GM19025 (cell line): Measurements from ENCODE around the gene OR14C36.
"Not testable (repeated sequence)": the region's sequence is repeated elsewhere in the genome, so short reads cannot be mapped to it uniquely, and the experiment has no call there.

Experiments used
- ATAC-seq: cut with Tn5 transposase; IDR thresholded peaks from one replicate; pipeline ENCODE4 v1.9.1; 2021; ENCODE audit warnings: mild to moderate bottlenecking, low read depth, moderate library complexity; ENCODE audit not compliant: unreplicated experiment

OR14C36 gene

GRCh38 chr1:248348475-248348874, at the start of gene OR14C36:
OR14C36 (plus strand) TSS chr1:248348775; CDS start chr1:248348775, 0 bp downstream.
- no peak for ATAC-seq

GRCh38 chr1:248303324-248303723, 45.3 kb upstream of the OR14C36 start, which contains the start of gene OR2T12:
OR2T12 (minus strand) TSS chr1:248303424; CDS start chr1:248295578, 7,846 bp downstream.
- no peak for ATAC-seq

GRCh38 chr1:248305672-248306071, 42.9 kb upstream of the OR14C36 start:
- not testable (repeated sequence) for ATAC-seq

- no peak for ATAC-seq
Measured at GRCh38 chr1:248306103-248306502, 42.5 kb upstream of the OR14C36 start.

GRCh38 chr1:248306740-248307139, 41.8 kb upstream of the OR14C36 start:
- not testable (repeated sequence) for ATAC-seq

- ATAC-seq: no peak
Measured at GRCh38 chr1:248316796-248317195, 31.8 kb upstream of the OR14C36 start.

GRCh38 chr1:248324468-248324867, 24.1 kb upstream of the OR14C36 start, which contains the start of gene OR2M7:
OR2M7 (minus strand) TSS chr1:248324568; CDS start chr1:248324568, 0 bp downstream.
- no peak for ATAC-seq

- no peak for ATAC-seq
Measured at GRCh38 chr1:248343451-248343850, 5.1 kb upstream of the OR14C36 start.

GRCh38 chr1:248359415-248359814, 10.8 kb downstream of the OR14C36 start:
- no peak for ATAC-seq

GRCh38 chr1:248361121-248361715, 12.6 kb downstream of the OR14C36 start, which contains the start of gene OR2T4:
OR2T4 (plus strand) TSS chr1:248361665; CDS start chr1:248361665, 0 bp downstream.
- no peak for ATAC-seq

GRCh38 chr1:248366609-248367008, 18.0 kb downstream of the OR14C36 start:
- ATAC-seq: no peak

- ATAC-seq: no peak
Measured at GRCh38 chr1:248372394-248372793, 23.8 kb downstream of the OR14C36 start.

- ATAC-seq: no peak
Measured at GRCh38 chr1:248373761-248374160, 25.2 kb downstream of the OR14C36 start.

GRCh38 chr1:248375446-248375845, 26.9 kb downstream of the OR14C36 start, which contains the start of gene OR2T6:
OR2T6 (plus strand) TSS chr1:248375746; CDS start chr1:248387609, 11,863 bp downstream.
- ATAC-seq: no peak

- ATAC-seq: no peak
Measured at GRCh38 chr1:248376916-248377315, 28.3 kb downstream of the OR14C36 start.

GRCh38 chr1:248380854-248381253, 32.3 kb downstream of the OR14C36 start:
- ATAC-seq: no peak

GRCh38 chr1:248388426-248388825, 39.9 kb downstream of the OR14C36 start:
- ATAC-seq: no peak

GRCh38 chr1:248393050-248393449, 44.5 kb downstream of the OR14C36 start:
- ATAC-seq: no peak
